Body of pancreas (tissue), 4 donors: ENCODE measurements around the gene CAPN2.

Experiments used
- POLR2A ChIP-seq, 3 donors: fragments of 450-650 bp; IDR thresholded peaks; one replicate each; pipeline ENCODE4 v1.6.1; 2016; ENCODE audit warnings: antibody characterized with exemption in 3 of 3, mild to moderate bottlenecking in 2 of 3
- TF ChIP-seq, protein P1 (sequence below), 7 experiments: fragments of 450-650 bp in 4 of 7; fragments of 200-600 bp in 3 of 7; sonication (generic) in 3 of 7; IDR thresholded peaks; one replicate each; pipeline ENCODE4 v1.5.1; 2016 to 2019; ENCODE audit warnings: antibody characterized with exemption in 7 of 7

DNA sequence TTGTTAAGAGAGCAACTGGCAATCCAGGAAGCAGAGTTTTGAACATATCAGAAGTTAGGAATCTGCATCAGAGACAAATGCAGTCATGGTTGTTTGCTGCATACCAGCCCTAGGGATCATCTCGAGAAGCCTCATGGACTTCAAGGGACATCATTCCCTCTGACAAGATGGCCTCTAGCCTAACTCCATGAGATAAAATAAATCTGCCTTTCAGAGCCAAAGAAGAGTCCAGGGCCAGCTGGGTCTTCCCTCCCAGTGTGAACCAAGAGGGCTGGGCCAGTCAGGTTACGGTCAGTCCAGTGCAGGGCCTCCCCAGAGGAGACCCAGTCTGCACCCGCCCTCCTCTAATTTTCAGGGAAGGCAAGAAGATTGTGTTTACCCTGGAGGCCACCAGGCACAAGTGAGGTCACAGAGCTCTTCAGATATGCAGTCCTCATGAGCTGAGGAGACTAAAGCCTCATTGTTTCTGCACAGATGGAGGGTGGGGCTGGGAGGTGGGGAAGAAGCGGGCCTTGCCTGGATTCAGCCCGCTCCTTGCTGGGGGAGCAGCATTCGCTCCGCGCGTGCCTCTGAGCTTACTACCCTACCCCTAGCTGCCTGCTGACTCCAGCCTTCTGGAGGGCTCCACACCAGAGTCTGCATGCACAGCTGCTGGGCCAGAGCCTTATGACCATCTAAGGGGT lies 52.8 kb downstream of the CAPN2 start:
- TF ChIP-seq, protein P1, sequence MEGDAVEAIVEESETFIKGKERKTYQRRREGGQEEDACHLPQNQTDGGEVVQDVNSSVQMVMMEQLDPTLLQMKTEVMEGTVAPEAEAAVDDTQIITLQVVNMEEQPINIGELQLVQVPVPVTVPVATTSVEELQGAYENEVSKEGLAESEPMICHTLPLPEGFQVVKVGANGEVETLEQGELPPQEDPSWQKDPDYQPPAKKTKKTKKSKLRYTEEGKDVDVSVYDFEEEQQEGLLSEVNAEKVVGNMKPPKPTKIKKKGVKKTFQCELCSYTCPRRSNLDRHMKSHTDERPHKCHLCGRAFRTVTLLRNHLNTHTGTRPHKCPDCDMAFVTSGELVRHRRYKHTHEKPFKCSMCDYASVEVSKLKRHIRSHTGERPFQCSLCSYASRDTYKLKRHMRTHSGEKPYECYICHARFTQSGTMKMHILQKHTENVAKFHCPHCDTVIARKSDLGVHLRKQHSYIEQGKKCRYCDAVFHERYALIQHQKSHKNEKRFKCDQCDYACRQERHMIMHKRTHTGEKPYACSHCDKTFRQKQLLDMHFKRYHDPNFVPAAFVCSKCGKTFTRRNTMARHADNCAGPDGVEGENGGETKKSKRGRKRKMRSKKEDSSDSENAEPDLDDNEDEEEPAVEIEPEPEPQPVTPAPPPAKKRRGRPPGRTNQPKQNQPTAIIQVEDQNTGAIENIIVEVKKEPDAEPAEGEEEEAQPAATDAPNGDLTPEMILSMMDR (IDR thresholded peaks at IDR 0.05): no peak
- no peak for TF ChIP-seq POLR2A (IDR thresholded peaks at IDR 0.05)
